Measurements from ENCODE around the gene CD52.

CD52 gene

DNA sequence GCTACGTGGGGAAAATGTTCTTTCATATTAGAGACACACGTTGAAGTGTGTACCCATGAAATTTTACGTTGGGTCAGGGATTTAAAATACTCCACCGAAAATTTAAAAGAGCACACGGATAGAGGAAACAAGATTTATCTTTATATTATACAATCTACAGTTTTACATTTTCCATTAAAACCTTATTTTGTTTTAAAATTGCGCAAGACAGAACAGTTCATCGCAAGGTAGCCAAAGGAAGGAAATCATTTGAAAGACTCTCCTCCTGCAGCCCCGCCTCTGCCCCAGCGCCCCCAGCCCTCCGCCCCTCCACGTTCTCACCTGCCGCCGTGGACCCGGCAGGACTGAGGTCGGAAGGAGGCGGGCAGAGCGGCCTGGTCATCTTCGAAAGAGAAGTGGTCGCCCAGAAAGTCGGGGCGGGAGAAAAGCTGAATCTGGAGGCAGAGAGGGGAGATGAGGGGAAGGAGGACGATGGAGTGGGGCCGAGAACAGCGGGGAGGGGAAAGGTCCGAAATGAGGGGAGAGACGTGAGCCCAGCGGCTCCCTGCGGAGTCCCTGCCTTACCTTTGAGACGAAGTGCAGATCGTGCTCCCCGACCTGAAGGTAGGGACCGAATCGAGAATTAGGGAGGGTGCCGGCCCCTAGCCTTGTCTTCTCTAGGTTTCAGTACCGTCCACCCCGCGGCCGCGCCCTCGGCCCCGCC, 18.2 kb downstream of the CD52 start:
- DNase-seq: no peak

DNA sequence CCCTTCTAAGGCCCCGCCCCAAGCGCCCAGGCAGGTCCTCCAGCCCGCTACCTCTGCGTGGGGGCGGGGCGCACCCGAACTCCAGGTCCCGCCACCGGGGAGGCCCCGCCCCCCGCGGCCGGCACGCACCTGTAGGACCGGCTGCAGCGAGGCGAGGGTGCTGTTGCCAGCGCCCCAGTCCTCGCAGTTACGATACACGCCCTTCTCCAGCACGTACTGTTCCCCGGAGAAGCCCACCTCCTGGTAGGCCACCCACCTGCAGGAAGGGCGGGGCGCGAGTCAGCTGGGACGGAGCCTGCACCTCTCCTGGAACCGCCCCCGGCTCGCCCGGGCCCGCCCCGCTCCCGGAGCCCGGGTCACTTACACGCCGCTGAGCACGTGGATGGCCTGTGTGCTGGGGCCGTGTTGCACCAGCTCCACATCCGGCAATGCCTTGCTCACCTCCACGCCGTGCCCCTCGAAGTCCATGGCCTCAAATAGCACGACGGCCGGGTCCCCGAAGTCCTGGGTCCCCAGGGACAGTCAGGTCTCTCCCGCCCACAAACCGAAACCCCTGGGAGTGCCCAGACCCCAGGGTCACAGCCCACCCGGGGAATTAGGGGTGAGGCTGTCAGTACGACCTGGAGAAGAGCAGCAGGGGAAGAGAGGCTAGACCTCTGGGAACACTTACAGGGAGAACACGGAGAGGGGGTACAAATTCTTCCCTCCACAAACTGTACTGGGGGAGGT, 18.9 kb downstream of the CD52 start:
- peak; percentile 91 for DNase-seq

DNA sequence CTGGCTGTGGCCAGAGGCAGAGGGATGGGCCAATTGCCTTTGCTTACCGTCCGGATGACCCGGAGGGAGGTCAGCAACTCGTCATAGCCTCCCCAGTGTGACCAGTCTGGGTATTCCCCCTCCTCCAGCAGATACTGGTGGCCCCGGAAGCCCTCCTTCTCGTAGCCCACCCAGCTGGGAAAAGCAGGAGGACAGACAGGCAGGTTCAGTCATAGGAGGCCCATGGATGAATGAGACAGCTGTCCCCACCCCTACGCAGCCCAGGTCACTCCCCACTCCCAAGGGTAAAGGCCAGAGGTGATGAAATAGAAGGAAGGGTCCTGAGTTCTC, 19.4 kb downstream of the CD52 start:
- no peak for DNase-seq

DNA sequence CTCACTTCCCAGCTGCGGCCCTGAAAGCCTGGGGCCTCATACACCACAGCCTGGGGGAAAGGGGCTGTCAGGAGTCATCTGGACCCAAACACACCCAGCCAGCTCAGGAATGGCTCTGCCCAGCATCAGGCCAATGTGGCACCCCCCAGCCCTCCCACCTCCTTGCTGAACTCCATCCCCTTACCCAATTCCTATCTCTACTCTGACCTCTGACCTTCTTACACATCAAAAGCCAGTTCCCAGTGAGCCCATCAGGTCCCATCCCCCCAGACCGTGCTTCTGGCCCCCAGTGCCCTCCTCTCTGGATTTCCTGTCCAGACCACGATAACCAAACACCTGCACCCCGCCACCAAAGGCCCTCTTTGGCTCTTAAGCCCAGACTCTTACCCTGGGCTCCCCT, 19.9 kb downstream of the CD52 start:
- DNase-seq: no peak

DNA sequence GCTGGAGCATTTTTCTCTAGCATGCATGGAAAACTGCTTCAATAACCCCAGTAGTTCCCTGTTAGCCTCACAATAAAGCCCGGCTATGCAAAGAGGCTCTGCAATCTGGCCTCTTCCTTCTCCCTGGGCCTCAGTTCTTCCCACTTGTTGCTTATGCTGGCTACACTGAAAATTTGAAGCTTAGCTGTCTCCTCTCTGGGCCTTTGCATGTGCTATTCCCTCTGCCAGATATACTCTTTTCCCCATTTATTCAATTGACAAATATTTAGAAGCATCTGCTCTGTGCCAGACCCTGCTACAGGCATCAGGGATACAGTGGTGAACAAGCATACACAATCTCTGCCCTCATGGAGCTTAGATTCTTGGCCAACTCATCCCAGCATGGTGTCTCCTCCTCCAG, 20.9 kb downstream of the CD52 start:
- DNase-seq: no peak

DNA sequence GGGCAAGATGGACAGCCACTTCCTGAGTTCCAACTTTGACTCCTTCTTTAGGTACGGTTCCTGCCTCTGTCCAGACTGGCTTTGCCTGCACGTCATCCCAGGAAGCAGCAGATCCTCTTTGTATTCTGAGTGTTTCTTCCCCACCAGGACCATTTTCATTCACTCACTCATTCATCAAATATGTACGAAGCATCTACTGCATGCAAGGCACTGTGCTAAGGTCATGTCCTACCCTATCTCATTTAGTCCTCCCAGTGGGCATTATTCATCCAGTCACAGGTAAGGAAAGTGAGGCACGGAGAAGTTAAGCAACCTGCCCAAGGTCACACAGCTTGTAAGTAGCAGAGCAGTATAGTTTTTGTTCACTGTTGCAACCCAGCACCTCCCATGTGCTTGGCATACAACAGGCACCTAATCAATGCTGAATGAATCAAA, 22.3 kb downstream of the CD52 start:
- no peak for DNase-seq

DNA sequence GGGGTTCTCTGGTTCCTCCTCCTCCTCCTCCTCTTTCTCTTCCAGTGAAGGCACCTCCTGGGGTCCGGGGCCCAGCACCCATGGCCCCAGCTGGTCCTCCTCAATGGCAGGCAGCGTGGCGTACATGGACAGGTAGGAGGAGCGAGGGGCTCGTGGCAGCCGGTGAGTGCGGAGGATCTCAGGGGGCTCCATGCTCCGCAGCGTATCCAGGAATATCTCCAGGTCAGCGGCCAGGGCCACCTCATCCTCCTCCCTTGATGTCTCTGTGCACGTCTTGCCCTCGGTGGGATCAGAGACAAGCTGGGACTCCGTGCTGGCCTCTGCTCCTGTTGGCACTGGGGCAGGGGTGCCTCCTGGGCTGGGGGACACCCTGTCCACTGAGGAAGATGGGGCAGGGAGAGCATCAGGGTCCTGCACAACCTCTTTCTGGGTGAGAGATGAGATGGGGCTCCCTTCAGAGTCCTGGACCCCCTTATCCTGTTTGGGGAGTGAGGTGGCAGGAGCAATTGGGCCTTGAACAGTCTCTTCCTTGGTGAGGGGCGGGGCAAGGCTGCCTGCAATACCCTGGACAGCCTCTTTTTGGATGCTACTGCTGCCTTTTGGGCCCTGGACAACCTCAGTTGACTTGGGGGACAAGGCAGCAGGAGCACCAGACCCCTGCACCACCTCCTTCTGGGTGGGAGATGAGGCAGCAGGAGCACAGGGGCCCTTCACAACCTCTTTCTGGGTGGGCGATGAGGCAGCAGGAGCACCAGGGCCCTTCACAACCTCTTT, 26.6 kb downstream of the CD52 start:
- DNase-seq: no peak

DNA sequence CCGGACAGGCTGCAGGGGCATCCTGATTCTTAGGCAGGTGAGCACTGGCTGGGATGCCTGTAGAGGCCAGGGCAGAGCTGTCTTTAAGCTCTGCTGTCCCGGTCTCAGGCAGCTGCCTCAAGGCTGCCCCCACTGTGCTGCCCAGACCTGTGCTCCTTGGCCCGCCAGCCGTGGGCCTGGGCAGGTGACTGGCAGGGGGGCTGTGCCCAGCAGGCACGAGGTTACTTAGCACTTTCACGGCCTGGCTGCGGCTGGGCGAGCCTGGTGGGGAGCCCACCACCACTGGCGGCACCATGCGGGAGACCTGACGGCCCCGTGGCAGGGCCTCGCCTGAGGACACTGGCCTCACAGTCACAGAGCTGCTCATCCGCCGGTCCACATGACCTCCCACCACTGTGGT, 28.0 kb downstream of the CD52 start:
- no peak for DNase-seq

DNA sequence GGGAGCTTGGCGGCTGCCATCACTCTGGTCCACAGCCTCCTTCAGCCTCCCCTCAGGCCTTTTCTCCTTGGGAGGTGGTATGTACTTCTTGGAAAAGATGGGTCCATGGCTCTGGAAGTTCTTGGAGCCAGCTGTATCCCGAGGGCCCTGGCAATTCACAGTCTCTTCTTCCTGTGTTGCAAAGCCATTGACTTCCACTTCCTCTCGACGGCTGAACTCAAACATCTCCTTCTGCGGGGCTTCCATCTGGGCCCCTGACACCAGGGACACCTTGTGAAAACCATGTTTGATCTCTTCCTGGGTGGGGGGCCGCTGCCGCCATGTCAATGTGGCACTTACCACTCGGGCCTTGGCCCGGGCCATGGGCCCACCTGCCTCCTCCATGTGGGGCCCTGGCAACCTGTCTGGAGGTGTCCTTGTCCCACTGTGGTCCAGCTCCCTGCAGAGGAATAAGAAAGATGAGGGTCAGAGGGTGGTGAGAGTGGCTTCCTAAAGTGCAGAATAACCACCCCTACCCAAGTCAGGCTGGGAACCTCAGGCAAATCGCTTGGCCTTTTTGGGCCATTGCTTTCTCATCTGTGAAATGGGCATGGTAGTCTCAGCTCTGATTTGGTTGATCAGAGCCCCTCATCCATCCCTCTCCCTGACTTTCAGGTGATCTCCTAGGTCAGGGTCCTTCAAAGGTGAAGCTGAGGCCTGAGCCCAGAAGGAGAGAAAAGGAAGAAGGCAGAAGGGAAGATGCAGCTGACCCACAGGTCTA, 28.7 kb downstream of the CD52 start:
- no peak for DNase-seq

DNA sequence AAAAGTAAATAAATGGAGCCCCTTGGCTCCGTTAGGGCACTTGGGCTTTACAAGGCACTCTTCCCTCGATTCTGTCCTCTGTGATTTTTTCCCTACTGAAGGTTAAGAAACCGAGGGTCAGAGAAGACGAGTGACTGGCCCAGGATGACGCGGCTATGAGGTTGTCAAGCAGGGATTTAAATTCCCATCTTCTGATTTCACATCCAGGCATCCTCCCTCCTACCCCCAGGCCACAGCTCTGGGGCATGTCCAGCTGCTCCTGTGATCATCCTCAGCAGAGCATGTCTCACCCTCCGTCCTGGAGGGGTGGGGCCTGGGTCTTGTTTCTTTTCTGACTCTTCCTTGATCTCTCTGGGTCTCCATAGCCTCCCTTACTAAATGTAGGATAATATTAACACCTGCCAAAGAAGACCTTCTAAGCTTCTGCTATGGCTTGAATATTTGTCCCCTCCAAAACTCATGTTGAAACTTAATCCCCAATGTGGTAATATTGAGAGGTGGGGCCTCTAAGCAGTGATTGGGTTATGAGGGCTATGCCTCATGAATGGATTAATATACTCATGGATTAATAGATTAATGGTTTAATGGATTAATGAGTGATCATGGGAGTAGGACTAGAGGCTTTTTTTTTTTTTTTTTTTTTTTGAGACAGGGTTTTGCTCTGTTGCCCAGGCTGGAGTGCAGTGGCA, 31.6 kb downstream of the CD52 start:
- no peak for DNase-seq

DNA sequence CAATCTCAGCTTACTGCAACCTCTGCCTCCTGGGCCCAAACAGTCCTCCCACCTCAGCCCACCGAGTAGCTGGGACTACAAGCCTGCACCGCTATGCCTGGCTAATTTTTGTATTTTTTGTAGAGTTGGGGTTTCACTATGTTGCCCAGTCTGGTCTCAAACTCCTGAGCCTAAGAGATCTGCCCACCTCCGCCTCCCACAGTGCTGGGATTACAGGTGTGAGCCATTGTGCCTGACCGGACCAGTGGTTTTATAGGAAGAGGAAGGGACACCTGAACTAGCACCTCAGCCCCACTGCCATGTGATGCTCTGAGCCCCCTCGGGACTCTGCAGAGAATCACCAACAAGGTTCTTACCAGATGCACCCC, 32.1 kb downstream of the CD52 start:
- no peak for DNase-seq

DNA sequence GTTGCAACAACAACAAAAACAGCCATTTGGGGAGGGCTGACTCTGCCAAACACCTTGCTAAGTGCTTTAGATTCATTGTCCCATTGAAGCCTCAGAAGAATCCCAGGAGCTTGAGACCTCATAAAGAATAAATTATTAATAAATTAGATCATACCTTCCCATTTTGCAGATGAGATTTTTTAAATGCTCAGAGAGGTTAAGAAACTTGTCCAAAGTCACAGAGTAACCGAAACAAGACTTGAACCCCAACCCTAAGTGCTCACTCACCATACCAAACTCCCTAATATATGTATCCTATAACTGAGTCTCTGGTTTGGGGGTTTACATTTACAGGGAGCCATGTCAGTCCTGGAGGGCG, 32.6 kb downstream of the CD52 start:
- no peak for DNase-seq

DNA sequence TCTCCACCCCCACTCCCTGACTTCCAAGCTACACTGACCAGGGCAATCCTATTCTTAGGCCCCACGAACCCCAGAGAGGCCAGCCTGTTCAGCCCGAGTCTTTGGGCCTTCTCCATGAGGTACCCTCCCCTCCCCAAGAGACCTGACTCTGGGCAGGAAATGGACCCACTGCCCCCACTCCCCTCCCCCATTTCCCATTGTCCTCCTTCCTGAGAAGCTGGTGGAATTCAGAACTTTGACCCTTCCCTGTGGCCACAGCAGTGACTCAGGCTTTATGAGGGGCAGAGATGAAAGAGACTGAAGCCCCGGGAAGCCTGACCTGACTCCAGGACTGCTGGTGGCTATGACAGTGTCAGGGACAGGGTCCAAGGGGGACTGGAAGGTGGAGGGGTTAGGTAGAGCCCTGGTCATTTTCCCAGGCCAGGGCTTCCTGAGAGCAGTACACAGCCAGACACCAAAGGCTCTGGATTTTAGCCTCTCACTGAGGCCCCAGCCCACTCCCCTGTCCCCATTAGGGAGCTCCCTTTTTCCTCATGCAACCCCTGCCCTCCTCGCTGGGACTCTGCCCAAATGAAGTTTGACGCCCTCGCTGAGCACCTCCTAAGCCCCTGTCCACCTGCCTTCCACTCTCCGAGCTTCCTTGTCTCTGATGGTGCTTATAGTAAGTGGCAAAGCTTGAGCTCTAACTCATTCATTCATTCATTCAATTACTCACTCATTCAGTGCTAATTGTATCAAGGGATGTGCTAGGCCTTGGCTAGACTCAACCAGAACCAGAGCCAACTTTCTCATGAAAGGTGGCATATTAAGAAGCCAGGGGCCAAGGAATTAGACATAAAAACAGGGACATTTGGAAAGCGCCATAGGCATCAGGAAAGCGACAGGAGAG, 33.2 kb downstream of the CD52 start:
- no peak for DNase-seq

DNA sequence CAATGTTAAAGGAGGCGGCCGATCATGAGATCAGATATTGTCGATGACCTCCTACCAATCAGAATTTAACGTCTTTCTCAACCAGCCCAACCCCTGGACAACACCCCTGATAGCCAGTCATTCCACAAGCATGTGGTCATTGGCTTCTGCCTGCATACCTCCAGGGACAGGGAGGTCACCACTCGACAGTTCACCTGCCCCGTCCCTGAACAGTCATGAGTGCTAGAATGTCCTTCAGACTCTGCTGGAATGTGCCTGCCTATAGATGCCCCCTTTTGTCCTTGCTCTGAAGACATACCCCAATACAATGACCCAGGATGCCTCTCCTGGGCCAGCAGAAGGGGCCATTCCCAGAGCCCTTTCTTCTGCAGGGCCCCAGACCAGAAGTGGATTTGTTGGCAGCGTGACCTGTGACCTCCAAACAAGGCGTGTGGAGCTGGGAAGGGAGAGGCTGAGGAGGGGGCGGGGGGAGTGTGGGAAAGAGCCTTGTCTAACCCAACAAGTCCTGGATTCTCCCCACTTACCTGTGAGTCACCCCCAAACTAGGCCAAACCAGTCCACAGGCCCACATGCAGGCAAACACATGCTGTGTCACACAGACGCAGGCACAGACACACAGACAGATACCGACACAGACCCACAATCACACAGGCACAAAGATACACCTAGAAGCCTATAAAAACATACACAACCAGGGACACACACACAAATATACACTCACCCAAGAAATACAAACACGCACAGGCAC, 34.0 kb downstream of the CD52 start:
- DNase-seq: no peak

DNA sequence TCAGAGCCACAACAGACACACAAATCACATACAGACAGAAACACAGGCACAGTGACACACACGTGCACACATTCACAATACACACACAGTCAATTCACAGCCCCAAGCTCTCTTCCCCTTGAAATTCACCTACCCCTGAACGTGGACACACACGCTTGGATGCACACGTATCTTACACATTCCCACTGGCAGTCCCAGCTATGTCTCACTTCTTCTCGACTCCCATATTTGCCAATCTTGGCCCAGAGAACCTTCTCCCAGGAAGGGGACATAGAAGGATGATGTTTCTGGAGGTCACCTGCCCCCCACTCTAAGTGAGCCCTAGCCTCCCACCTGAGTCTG, 34.6 kb downstream of the CD52 start:
- DNase-seq: no peak

DNA sequence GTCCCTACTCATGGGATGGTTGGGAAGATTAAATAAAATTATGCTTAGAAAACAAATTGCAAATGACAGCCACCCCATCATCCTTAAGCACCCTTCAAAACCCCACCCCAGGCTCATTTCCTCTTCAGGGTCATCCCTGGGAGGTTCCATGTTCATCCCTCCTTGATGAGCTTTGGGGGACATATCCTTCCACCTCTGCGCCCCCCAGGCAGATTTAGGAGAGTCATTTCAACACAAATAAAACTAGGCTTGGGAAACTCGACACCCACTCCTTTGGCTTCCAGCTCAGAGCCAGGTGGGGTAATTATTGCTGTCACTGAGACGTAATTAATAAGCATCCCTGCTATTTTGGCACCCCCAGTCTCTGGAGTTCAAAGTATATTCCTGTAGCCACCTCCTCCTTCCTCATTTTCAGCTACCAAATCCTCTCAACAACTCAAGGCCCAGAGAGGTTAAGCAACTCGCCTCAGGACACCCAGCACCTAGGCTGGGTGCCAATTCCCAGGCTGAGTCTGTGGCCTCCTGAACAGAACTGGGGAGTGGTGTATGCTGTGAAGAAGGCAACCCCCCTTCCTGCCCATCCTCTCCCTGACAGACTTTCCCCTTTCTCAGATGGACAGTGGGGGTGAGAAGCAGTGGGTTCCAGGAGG, 35.6 kb downstream of the CD52 start:
- no peak for DNase-seq

DNA sequence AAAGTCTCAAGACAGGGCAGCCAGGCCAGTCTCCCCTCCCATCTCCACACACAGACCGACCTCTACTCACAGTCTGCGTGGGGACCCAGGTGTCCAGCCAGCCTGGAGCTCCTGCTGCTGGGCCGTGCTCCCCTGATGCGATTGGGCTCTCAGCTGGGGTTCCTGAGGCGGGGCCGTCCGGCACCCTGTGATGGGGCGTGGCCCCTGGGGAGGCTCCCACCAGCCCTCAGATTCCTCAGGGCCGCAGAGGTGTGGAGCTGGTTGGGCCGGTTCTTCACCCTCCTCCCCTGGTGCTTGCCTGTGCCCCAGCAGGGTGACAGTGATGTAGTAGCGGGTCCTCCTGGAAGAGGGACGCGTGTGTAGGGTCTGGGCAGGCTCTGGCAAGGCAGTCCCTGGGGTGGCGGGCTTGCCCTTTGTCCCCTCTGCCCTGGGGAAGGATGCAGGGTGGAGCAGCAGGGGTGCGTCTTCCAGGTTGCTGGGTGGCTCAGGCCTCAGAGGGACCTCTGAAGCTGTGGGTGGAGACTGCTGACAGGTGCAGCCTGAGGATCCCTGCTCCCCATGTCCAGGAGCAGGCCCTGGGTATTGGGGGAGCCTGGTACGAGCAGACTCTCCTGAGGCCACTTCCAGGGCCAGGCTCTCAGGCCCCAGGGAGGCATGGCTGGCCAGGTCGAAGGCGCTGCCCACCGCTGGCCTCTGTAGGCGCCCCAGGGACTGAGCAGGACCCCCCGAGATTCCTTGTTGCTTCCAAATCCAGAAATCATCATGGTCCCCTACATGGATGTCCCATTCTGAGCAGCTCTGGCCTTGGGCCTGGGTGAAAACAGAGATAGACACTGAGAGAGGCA, 36.4 kb downstream of the CD52 start, which contains the start of gene CRYBG2:
Gene CRYBG2, minus strand, starts transcription at position 155 of the 845 bp plus-strand sequence. CDS start 7,473 bp downstream, outside the sequence.
- no peak for DNase-seq

DNA sequence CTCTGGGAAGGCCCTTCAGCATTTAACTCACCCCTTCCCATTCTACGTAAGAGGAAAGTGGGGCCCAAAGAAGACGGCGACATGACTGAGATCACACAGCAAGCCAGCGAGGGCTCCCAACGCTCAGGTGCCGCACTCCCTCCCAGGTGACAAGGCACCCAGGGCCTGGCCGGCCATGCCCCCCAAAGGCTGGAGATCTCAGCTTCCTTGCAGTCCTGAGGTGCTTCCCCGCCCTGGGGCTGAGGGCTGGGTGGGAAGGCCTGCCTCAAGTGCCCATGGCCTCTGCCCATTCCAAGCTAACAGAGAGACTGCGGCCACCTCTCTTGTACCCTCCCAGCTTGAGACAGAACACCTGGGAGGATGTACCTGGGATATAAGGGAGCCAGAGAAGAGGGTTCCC, 37.2 kb downstream of the CD52 start:
- no peak for DNase-seq

DNA sequence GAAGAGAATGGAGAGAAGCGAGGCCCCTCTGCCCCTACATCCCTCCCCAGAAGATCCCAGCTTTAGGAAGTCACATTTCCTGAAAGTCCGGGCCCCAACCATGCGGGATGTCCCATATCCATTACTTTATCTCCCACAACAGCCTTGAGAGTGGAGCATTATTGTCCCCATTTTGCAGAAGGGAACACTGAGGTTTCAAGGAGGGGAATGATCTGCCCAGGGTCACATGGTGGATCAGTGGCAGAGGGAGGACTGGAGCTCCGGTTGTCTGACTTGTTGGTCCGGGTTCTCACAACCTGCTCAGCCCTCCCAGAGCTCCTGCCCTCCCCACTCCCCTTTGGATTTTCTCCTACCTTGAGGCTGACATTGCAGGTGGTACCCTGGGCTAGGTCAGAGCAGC, 38.3 kb downstream of the CD52 start:
- DNase-seq: no peak

All from CD4-positive, alpha-beta T cell treated with Interleukin-10 for 1 hour (primary cell).